Upper lobe of right lung (tissue), 1 donor: ENCODE measurements around the gene CADM1. TPM values are rescaled to one million over a fixed set of nuclear protein-coding genes. Genes with fewer than 3 reads are reported as not detected.

Experiments used
- ATAC-seq: fragments of 200-7000 bp; cut with Tn5 transposase; one replicate; pipeline ENCODE4 v1.9.1; 2020; ENCODE audit warnings: mild to moderate bottlenecking, moderate library complexity
- DNase-seq: peaks from one replicate; pipeline ENCODE4 v3.0.0-alpha.2; 2020
- H3K27ac ChIP-seq: fragments of 200-600 bp; one replicate; pipeline ENCODE4 v1.8.0; 2022
- H3K27me3 ChIP-seq: fragments of 200-600 bp; one replicate; pipeline ENCODE4 v1.8.0; 2022; ENCODE audit warnings: mild to moderate bottlenecking
- H3K36me3 ChIP-seq: fragments of 200-600 bp; one replicate; pipeline ENCODE4 v1.8.0; 2022
- H3K4me1 ChIP-seq: fragments of 200-600 bp; one replicate; pipeline ENCODE4 v1.8.0; 2022
- H3K4me3 ChIP-seq: fragments of 200-600 bp; one replicate; pipeline ENCODE4 v1.8.0; 2022; ENCODE audit warnings: mild to moderate bottlenecking
- H3K9me3 ChIP-seq: fragments of 200-600 bp; one replicate; pipeline ENCODE4 v1.8.0; 2022
- intact Hi-C: fragments of 100-400 bp; cut with DNase I; formaldehyde crosslinking; loops from one replicate; pipeline ENCODE4 v1.11.0; 2022
- total RNA-seq: library from RNA; stranded (reverse); fragmentation: NEBNext Ultra II Directional; extraction: Animal tissue kit (Norgen Biotek cat#: 25700); gene quantifications from one replicate; pipeline ENCODE4 v1.2.1, GENCODE V29; 2021
- TF ChIP-seq, protein P1 (sequence below): fragments of 200-600 bp; IDR thresholded peaks from one replicate; pipeline ENCODE4 v1.8.0; 2022; ENCODE audit warnings: antibody characterized with exemption
- donor health status: DM: no; HTN: yes; CAD: no; lungs with severe emphysema.

The CADM1 gene
- total RNA-seq, 1 donor from 2014 or later: 222 TPM

DNA sequence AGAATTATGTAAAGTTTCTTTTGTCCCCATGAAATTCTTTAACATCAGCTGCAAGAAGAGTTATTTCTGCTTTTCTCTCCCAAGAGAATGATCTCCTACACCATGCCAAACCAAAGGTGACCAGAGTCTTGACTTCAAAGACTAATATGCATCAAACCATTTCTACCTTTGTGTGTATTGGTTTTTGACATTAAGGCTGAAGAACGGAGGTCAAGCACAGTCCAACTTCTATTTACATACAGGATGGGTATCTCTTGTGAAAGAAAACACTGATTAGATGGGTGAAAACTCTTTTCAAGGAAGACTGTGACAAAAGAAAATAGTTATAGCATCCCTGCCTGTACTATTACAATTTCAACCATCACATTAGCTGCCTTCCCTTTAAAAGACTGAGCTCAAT lies 256.3 kb downstream of the CADM1 start:
- Histone ChIP-seq H3K27ac (no peak overlapping the region), H3K36me3 (no peaks in the 10 kb centered on the region), H3K4me3 (no peak overlapping the region), H3K9me3 (no peaks in the 10 kb centered on the region), H3K27me3 (no peaks in the 10 kb centered on the region), H3K4me1 (no peaks in the 10 kb centered on the region)
- TF ChIP-seq, protein P1, sequence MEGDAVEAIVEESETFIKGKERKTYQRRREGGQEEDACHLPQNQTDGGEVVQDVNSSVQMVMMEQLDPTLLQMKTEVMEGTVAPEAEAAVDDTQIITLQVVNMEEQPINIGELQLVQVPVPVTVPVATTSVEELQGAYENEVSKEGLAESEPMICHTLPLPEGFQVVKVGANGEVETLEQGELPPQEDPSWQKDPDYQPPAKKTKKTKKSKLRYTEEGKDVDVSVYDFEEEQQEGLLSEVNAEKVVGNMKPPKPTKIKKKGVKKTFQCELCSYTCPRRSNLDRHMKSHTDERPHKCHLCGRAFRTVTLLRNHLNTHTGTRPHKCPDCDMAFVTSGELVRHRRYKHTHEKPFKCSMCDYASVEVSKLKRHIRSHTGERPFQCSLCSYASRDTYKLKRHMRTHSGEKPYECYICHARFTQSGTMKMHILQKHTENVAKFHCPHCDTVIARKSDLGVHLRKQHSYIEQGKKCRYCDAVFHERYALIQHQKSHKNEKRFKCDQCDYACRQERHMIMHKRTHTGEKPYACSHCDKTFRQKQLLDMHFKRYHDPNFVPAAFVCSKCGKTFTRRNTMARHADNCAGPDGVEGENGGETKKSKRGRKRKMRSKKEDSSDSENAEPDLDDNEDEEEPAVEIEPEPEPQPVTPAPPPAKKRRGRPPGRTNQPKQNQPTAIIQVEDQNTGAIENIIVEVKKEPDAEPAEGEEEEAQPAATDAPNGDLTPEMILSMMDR: no peak
- DNase-seq (no peak), ATAC-seq (no peak)
- intact Hi-C loops: no loop called here

DNA sequence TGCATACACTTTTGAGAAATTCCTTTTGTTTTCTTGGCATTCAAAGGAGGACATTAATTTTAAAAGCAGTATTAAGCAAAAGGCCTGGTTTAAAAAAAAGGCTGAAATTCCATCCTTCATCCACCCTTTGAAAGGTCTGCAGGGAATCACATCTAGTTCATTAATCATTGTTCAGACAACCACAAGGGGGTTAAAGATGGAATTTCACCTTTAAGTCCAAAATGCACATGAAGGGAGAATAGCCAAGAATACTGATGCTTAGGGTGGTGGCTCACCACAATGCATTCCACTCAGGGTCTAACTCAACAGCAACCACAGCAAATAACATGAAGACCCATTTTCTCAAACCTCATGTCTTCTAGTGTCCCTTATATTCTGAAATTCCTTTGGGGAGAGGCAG lies 256.9 kb downstream of the CADM1 start:
- H3K4me1 ChIP-seq: no peaks in the 10 kb centered on the region
- H3K4me3 ChIP-seq: no peak overlapping the region
- TF ChIP-seq, protein P1: no peak
- H3K36me3 ChIP-seq: no peaks in the 10 kb centered on the region
- no peaks in the 10 kb centered on the region for H3K27me3 ChIP-seq
- no peak for DNase-seq
- intact Hi-C loops: no loop called here
- H3K9me3 ChIP-seq: no peaks in the 10 kb centered on the region
- no peak overlapping the region for H3K27ac ChIP-seq
- ATAC-seq: no peak

GRCh38 chr11:115244758-115245157 lies 259.5 kb downstream of the CADM1 start:
- no peak for DNase-seq

GRCh38 chr11:115244296-115244695 lies 259.9 kb downstream of the CADM1 start:
- no peak overlapping the region for H3K4me3 ChIP-seq
- no peaks in the 10 kb centered on the region for H3K36me3 ChIP-seq
- DNase-seq (no peak), ATAC-seq (peak; percentile 84)
- H3K4me1 ChIP-seq: no peaks in the 10 kb centered on the region
- intact Hi-C loops: no loop called here
- TF ChIP-seq, protein P1: no peak
- no peaks in the 10 kb centered on the region for H3K27me3 ChIP-seq
- H3K27ac ChIP-seq: peak overlapping the region; percentile 25
- H3K9me3 ChIP-seq: no peaks in the 10 kb centered on the region

More at GRCh38 chr11:115244758-115245157, 259.5 kb downstream of the CADM1 start:
- no peak for ATAC-seq
- no peaks in the 10 kb centered on the region for H3K36me3 ChIP-seq
- H3K27me3 ChIP-seq: no peaks in the 10 kb centered on the region
- no peaks in the 10 kb centered on the region for H3K9me3 ChIP-seq
- no peak overlapping the region for H3K27ac ChIP-seq
- H3K4me3 ChIP-seq: no peak overlapping the region
- TF ChIP-seq, protein P1: no peak
- intact Hi-C loops: no loop called here
- H3K4me1 ChIP-seq: no peaks in the 10 kb centered on the region

- Histone ChIP-seq H3K4me1 (no peaks in the 10 kb centered on the region), H3K27ac (no peak overlapping the region), H3K9me3 (no peaks in the 10 kb centered on the region), H3K27me3 (no peaks in the 10 kb centered on the region), H3K36me3 (peaks cover 11% of the 10 kb centered on the region), H3K4me3 (no peak overlapping the region)
- intact Hi-C loops: no loop called here
- TF ChIP-seq, protein P1: no peak
- DNase-seq: no peak
- no peak for ATAC-seq
Observed at GRCh38 chr11:115242982-115243381, 261.2 kb downstream of the CADM1 start.

DNA sequence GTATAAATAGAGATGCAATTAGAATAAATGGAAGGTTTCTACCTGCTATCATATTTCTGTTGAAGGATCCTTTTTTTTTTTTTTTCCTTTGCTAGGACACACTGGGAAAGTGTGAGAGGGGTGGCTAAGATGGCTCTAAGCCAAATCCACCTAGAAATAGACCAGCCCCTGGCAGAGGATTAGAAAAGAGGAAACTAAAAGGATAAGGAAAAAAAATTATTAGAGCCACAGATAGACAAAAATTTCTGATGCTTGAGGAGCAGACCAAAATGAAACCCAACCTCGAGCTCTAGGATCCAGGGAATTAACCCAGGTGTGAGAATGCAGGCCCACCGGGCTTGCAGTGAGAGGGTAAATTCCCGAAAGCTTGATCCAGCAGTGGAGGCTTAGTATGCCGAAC lies 262.3 kb downstream of the CADM1 start:
- ATAC-seq: no peak
- Histone ChIP-seq H3K9me3 (no peaks in the 10 kb centered on the region), H3K27ac (no peak overlapping the region), H3K36me3 (peaks cover 15% of the 10 kb centered on the region), H3K4me1 (no peaks in the 10 kb centered on the region), H3K4me3 (no peak overlapping the region), H3K27me3 (no peaks in the 10 kb centered on the region)
- TF ChIP-seq, protein P1: no peak
- DNase-seq: no peak
- intact Hi-C loops: no loop called here
